Iris pigment epithelial cell (primary cell): ENCODE results near the gene PLXNB3.

Experiments used
- DNase-seq: peaks from one replicate; pipeline ENCODE4 v3.0.0-alpha.2; 2011; ENCODE audit warnings: low read depth

Gene PLXNB3

GRCh38 chrX:153791104-153791852, 27.2 kb downstream of the PLXNB3 start:
- no peak for DNase-seq

GRCh38 chrX:153792368-153792767, 28.3 kb downstream of the PLXNB3 start:
- no peak for DNase-seq

GRCh38 chrX:153793291-153793690, 29.2 kb downstream of the PLXNB3 start:
- DNase-seq = no peak

GRCh38 chrX:153794018-153794896, 30.2 kb downstream of the PLXNB3 start, which contains the start of the genes IDH3G and SSR4:
Gene IDH3G, minus strand, starts transcription at chrX:153794375. Its CDS starts 49 bp downstream, at chrX:153794326.
Gene SSR4, plus strand, starts transcription at chrX:153794668. Its CDS starts 20 bp downstream, at chrX:153794688.
- DNase-seq = peak; percentile 93

- DNase-seq = peak; percentile 18
These were observed 31.1 kb downstream of the PLXNB3 start for GRCh38 chrX:153794897-153795816.

- no peak for DNase-seq
These were observed 33.5 kb downstream of the PLXNB3 start for GRCh38 chrX:153797415-153798015.

- no peak for DNase-seq
These were observed 35.3 kb downstream of the PLXNB3 start for GRCh38 chrX:153799326-153799725.

GRCh38 chrX:153800177-153800722, 36.2 kb downstream of the PLXNB3 start:
- no peak for DNase-seq

GRCh38 chrX:153800746-153801145, 36.7 kb downstream of the PLXNB3 start:
- DNase-seq = no peak

GRCh38 chrX:153801669-153802068, 37.6 kb downstream of the PLXNB3 start:
- no peak for DNase-seq

GRCh38 chrX:153802513-153803045, 38.5 kb downstream of the PLXNB3 start:
- no peak for DNase-seq

GRCh38 chrX:153803211-153804099, 39.4 kb downstream of the PLXNB3 start:
- no peak for DNase-seq

GRCh38 chrX:153804100-153804595, 40.1 kb downstream of the PLXNB3 start:
- no peak for DNase-seq

- no peak for DNase-seq
These were observed 40.6 kb downstream of the PLXNB3 start for GRCh38 chrX:153804621-153805020.

GRCh38 chrX:153805436-153805835, 41.4 kb downstream of the PLXNB3 start:
- DNase-seq = no peak

- no peak for DNase-seq
These were observed 43.0 kb downstream of the PLXNB3 start for GRCh38 chrX:153806999-153807575.

- no peak for DNase-seq
These were observed 43.9 kb downstream of the PLXNB3 start for GRCh38 chrX:153807976-153808375.

- DNase-seq = no peak
These were observed 48.2 kb downstream of the PLXNB3 start for GRCh38 chrX:153812220-153812619.

- no peak for DNase-seq
These were observed 49.1 kb downstream of the PLXNB3 start for GRCh38 chrX:153813161-153813560.
